ENCODE data around the gene MRM1.
"Not testable (repeated sequence)": the region's sequence is repeated elsewhere in the genome, so short reads cannot be mapped to it uniquely, and the experiment has no call there.

Gene MRM1

GRCh38 chr17:36602030-36602748 lies 806 bp downstream of the MRM1 start:
- DNase-seq: no peak

- DNase-seq: no peak
Observed at GRCh38 chr17:36602924-36603384, 1.6 kb downstream of the MRM1 start.

DNA sequence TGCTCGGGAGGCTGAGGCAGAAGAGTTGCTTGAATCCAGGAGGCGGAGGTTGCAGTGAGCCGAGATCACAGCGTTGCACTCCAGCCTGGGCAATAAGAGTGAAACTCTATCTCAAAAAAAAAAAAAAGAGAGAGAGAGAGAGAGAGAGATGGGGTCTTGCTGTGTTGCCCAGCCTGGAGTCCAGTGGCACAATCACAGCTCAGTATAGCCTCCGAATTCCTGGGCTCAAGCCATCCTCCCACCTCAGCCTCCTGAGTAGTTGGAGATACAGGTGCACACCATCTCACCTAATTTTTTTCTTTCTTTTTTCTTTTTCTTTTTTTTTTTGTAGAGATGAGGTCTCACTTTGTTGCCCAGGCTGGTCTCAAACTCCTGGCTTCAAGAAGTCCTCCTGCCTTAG lies 3.6 kb downstream of the MRM1 start:
- not testable (repeated sequence) for DNase-seq

DNA sequence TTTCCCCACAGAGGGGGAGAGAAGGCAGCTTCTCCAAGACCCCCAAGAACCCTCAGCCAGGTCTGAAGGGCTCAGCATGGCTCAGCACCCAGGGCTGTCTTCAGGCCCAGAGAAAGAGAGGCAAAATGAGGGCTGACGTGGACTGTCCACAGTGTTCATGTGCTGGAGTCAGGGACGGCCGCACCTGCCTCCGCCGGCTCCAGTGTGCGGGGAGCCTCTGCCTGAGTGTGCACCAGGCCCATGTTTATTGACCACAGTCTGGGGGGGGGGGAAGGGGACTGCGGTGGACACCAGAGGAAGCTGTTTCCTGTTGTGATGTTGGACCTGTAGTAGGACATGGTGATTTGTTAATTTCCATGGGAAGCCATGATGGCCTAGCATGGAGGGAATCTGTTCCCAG lies 6.9 kb downstream of the MRM1 start:
- DNase-seq: no peak

GRCh38 chr17:36608794-36609497 lies 7.6 kb downstream of the MRM1 start:
- DNase-seq: no peak

- DNase-seq: no peak
Observed at GRCh38 chr17:36609498-36609862, 8.1 kb downstream of the MRM1 start.

- no peak for DNase-seq
Observed at GRCh38 chr17:36610474-36610873, 9.1 kb downstream of the MRM1 start.

DNA sequence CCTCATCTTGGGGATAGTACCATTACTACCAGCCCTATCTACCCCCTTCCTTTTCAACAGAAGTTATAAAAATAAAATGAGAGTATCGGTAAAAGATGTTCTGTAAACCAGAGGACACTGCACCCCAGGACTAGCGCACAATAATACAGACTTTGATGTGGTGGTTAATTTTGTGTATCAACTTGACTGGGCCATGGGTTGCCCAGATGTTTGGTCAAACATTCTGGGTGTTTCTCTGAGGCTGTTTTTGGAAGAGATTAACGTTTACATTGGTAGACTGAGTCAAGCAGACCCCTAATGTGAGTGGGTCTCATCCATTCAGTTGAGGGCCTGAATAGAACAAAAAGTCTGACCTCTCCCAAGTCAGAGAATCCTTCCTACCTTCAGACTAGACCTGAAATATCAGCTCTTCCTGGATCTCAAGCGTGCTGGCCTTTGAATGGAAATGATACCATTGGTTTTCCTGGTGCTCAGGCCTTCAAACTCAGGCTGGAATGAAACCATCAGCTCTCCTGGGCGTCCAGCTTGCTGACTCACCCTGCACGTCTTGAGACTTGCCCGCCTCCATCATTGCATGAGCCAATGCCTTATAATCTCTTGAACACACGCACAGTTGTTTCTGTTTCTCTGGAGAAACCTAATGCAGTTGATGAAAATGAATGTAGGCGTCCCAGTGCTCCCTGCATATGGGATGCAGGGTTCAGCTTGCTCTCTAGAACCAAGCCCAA lies 10.1 kb downstream of the MRM1 start:
- DNase-seq: no peak

DNA sequence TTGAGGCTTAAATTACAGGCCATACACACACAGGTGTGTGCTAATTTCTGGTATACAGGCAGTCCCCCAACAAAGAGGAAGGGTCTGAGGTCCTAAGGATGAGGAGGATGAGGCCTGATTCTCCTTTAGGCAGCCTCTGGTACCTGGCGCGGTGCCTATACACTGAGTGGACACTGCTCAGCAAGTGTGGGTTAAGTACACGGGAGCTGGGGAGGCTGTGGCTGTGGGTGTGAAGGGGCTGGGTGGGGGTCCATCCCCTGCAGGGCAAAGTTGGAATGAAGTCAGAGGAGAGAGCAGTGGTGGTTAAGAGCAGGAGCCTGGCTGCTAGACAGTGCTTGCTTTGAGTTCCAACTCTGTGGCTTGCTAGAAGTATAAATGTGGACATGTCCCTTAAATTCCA lies 10.9 kb downstream of the MRM1 start:
- DNase-seq: no peak

GRCh38 chr17:36613155-36613554 lies 11.8 kb downstream of the MRM1 start:
- DNase-seq: no peak

DNA sequence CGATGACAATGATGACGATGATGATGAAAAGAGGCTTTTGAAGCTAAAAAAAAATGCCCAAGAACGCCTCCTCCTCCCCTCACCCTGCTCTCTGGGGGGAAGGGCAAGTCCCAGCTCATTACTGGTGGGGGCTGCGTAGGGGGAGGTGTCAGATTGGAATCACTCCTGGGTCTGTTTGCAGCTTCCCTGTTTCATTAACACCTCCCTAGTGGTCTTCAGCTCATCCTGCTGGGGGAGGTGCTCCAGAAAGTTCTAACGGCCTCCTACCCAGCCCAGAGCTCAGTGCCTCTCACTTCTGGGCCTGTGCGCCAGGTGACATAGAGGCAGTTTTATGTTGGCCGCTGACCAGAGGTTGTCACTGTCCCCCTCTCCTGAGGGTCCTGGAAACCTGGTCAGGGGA lies 12.7 kb downstream of the MRM1 start:
- no peak for DNase-seq

- DNase-seq: no peak
Observed at GRCh38 chr17:36614933-36615332, 13.6 kb downstream of the MRM1 start.

DNA sequence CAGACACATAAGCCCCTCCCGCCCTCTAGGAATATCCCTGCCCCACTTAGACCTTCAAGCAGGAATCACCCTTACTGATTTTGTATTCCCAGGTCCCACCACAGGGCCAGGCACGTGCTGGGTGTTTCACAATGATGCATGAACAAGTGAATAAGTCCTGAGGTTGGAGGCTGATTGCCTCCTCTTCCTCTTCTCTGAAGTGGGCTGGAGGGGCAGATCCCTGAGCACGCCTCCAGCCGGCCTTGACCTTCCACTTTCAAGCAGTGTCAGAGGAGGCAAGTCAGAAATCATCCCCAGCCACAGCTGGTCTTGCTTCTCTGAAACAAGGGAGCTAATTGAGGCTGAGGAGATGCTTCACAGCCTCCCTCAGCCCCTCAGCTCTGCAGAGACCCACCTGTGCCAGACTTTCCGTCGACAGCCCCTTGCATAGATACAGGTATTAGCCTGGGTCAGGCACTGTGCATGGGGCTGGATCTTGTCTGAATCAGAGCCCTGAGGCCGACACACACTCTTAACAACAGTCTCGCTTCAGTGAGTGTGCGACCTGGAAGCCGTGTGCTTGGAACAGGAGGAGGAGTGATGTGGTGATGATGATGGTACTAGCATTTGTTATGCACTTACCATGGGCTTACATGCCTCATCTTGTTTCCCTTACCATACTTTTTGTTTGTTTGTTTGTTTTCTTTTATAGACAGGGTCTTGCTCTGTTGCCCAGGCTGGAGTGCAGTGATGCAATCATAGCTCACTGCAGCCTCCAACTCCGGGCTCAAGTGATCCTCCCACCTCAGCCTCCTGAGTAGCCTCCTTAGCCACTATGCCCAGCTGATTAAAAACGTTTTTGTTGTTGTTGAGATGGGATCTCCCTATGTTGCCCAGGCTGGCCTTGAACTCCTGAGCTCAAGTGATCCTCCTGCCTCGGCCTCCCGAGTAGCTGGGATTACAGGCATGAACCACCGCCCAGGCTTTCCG lies 15.0 kb downstream of the MRM1 start:
- no peak for DNase-seq

DNA sequence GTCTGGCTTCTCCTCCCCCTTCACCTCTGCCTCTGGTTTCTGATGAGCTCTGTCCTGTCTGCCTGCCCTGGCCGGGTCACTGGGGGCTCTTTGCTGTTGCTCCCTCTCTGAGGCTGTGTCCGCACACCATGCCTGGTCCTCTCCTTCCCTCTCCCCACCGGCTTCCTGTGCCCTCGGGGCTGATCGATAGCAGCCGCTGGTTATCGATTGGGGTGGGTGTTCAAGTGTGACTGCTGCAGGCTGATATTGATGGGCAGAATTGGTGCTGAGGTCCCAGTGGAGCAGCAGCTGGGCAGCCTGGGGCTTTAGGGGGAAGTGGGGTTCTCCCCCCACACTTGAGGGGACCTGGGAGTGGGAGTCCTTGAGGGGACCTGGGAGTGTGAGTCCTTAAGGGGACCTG lies 16.4 kb downstream of the MRM1 start:
- DNase-seq: no peak

- no peak for DNase-seq
Observed at GRCh38 chr17:36623281-36623680, 21.9 kb downstream of the MRM1 start.

DNA sequence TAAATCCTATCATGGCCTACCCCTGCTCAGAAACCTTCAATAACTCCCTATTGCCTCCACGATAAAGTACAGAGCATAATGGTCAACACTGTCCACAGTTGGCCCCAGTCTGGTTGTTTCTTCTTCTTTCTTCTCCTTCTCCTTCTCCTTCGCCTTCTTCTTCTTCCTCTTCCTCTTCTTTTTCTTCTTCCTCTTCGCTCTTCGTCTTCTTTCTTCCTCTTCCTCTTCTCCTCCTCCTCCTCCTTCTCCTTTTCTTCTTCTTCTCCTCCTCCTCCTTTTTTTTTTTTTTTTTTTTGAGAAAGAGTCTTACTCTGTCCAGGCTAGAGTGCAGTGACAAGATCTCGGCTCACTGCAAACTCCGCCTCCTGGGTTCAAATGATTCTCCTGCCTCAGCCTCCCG lies 23.8 kb downstream of the MRM1 start:
- DNase-seq: no peak

DNA sequence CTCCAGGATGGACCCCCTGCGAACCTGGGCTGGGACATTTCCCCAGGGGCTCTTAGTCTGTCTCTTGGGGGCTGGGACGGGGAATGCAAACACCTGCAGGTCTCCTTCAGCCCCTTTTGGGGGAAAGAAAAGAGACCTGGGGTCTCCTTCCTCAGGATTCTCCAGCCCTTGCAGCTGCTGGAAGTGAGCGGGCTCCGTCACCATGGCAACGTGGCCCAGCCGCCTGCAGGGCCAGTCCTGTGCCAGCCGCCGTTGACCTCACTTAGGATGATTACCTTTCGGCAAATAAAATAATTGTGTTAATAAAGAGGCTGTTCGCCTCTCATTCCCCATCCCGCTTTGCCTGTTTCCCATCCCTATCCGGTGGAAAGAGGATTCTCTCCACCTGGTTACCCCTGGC lies 25.7 kb downstream of the MRM1 start:
- DNase-seq: no peak

DNA sequence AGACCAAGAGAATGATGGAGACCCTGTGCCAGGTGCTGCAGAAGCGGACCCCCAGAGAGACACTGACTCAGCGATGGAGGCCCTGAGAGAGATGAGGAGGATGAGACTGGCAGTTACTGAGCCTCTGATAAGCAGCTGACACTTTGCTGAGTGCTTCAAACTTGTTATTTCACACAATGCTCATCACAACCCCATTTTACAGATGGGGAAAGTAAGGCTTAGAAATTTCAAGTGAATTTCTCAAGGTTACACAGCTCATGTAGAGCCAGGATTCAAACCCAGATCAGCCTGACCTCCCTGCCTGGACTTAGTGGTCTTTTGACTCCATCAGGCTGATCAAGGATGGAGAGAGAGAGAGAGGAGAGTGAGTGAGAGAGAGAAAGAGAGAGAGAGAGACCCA lies 27.2 kb downstream of the MRM1 start:
- DNase-seq: no peak

DNA sequence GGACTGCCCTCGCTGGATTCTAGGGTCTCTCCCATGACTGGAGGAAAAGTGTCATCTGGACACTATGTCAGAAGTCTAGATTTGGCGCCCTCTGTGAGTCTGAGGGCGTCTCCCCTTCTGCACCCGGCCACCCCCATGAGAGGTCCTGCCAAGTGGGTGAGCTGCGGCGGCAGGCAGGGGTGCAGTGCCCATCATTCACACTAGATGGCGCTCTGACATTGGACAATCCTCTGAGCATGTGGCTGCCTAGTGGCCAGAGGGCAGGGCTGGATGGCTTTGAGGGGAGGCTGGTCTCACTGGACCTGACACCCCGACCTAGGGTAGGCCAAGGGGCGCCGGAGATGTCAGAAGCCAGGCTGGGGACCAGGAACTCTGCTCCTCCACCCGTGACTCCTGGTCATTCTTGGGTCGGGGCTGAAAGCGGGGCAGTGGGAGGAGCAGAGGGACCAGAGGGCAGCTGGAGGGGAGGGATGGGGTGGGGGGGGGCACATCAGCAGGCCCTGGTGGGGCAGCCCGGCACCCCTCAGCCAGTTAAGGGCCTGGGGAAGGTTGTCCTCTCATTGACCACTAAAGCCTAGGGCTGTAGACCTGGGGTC lies 28.0 kb downstream of the MRM1 start:
- DNase-seq: no peak

GRCh38 chr17:36629970-36630502 lies 28.7 kb downstream of the MRM1 start:
- DNase-seq: no peak

DNA sequence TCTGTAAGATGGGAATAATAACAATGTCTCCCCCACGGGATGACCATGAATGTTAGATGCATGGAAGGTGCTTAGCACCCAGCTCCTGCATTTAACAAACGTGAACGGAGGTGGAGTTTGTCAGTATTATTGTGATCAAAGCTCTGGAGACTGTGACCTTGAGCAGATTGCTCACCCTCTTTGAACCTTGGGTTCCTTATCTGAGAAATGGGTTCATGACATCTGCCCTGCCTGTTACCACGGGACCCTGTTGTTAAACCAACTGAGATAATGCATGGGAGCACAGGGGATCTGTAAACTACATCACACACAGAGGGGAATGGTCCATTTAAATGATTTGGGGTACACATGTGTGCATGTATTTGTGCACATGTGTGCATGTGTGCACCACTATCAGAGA lies 29.6 kb downstream of the MRM1 start:
- DNase-seq: no peak

Data from activated gamma-delta T cell (primary cell).